ENCODE data around the gene PCDHGA11.

- TF ChIP-seq, protein P1, sequence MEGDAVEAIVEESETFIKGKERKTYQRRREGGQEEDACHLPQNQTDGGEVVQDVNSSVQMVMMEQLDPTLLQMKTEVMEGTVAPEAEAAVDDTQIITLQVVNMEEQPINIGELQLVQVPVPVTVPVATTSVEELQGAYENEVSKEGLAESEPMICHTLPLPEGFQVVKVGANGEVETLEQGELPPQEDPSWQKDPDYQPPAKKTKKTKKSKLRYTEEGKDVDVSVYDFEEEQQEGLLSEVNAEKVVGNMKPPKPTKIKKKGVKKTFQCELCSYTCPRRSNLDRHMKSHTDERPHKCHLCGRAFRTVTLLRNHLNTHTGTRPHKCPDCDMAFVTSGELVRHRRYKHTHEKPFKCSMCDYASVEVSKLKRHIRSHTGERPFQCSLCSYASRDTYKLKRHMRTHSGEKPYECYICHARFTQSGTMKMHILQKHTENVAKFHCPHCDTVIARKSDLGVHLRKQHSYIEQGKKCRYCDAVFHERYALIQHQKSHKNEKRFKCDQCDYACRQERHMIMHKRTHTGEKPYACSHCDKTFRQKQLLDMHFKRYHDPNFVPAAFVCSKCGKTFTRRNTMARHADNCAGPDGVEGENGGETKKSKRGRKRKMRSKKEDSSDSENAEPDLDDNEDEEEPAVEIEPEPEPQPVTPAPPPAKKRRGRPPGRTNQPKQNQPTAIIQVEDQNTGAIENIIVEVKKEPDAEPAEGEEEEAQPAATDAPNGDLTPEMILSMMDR (IDR thresholded peaks at IDR 0.05; ENCODE audit: low read depth, low read length, missing input control) = no peak
- TF ChIP-seq SP1 (IDR thresholded peaks at IDR 0.05) = no peak
- TF ChIP-seq EGR1 (IDR thresholded peaks at IDR 0.05; ENCODE audit: low read depth in 2 of 2) = no peak
- TF ChIP-seq REST (IDR thresholded peaks at IDR 0.05) = no peak
- TF ChIP-seq, protein P2, sequence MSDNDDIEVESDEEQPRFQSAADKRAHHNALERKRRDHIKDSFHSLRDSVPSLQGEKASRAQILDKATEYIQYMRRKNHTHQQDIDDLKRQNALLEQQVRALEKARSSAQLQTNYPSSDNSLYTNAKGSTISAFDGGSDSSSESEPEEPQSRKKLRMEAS (IDR thresholded peaks at IDR 0.05) = no peak
- no peak for TF ChIP-seq HNF4A (conservative IDR thresholded peaks at IDR 0.05)
- TF ChIP-seq FOXA1 (IDR thresholded peaks at IDR 0.05) = no peak
- no peak for TF ChIP-seq NR2F2 (IDR thresholded peaks at IDR 0.05)
- TF ChIP-seq ATF3 (IDR thresholded peaks at IDR 0.05) = no peak
- TF ChIP-seq JUND (IDR thresholded peaks at IDR 0.05) = no peak
- no peak for TF ChIP-seq GABPA (IDR thresholded peaks at IDR 0.05 in 1 of 2, conservative IDR thresholded peaks at IDR 0.05 in 1 of 2)
- no peak for TF ChIP-seq RAD21 (IDR thresholded peaks at IDR 0.05)
Measured at GRCh38 chr5:141439411-141440141, 18.7 kb downstream of the PCDHGA11 start.
